OCI-LY1 (cell line): ENCODE data around the gene FAM210B.
A peak's percentile ranks its signal among the peaks of the same experiment; 100 is the strongest.
"Not testable (repeated sequence)": the region's sequence is repeated elsewhere in the genome, so short reads cannot be mapped to it uniquely, and the experiment has no call there.

Source experiments
- H2AFZ ChIP-seq: fragments of 200-600 bp; sonication (generic), shearing (Covaris generic); 2 replicates; pipeline ENCODE4 v1.6.0; 2014; ENCODE audit warnings: antibody characterized with exemption, mild to moderate bottlenecking, low read length
- H3F3A ChIP-seq: fragments of 200-600 bp; sonication (generic), shearing (Covaris generic); 2 replicates; pipeline ENCODE4 v1.6.0; 2014; ENCODE audit warnings: mild to moderate bottlenecking, antibody characterized with exemption, low read length, moderate library complexity; ENCODE audit not compliant: insufficient read depth
- H3K27ac ChIP-seq: fragments of 200-600 bp; sonication (generic); 2 replicates; pipeline ENCODE4 v1.5.1; 2014; ENCODE audit warnings: low read length, mixed run types, mild to moderate bottlenecking, low read depth; ENCODE audit not compliant: poor library complexity, severe bottlenecking
- H3K27me3 ChIP-seq: fragments of 200-600 bp; sonication (generic); 2 replicates; pipeline ENCODE4 v1.6.0; 2014; ENCODE audit warnings: antibody characterized with exemption, mild to moderate bottlenecking, low read length, moderate library complexity; ENCODE audit not compliant: insufficient read depth
- H3K36me3 ChIP-seq: fragments of 200-600 bp; sonication (generic); 2 replicates; pipeline ENCODE4 v1.6.1; 2014; ENCODE audit warnings: mild to moderate bottlenecking, antibody characterized with exemption, low read length, moderate library complexity, mixed read lengths; ENCODE audit not compliant: insufficient read depth
- H3K4me1 ChIP-seq: fragments of 200-600 bp; sonication (generic); 2 replicates; pipeline ENCODE4 v1.5.1; 2014; ENCODE audit warnings: mild to moderate bottlenecking, low read length, moderate library complexity; ENCODE audit not compliant: insufficient read depth, severe bottlenecking
- H3K4me2 ChIP-seq: fragments of 200-600 bp; sonication (generic), shearing (Covaris generic); 2 replicates; pipeline ENCODE4 v1.6.1; 2014; ENCODE audit warnings: low read length
- H3K4me3 ChIP-seq: fragments of 200-600 bp; sonication (generic); 2 replicates; pipeline ENCODE4 v1.5.1; 2014; ENCODE audit warnings: low read length, low read depth, mild to moderate bottlenecking, mixed read lengths; ENCODE audit not compliant: poor library complexity, severe bottlenecking
- H3K79me2 ChIP-seq: fragments of 200-600 bp; shearing (Covaris generic); 2 replicates; pipeline ENCODE4 v1.6.1; 2016; ENCODE audit warnings: mixed run types, low read length, mixed read lengths; ENCODE audit not compliant: insufficient read depth
- H3K9ac ChIP-seq: fragments of 200-600 bp; sonication (generic), shearing (Covaris generic); 2 replicates; pipeline ENCODE4 v1.6.1; 2014; ENCODE audit warnings: mild to moderate bottlenecking, low read length, mixed read lengths
- H3K9me2 ChIP-seq: fragments of 200-600 bp; sonication (generic), shearing (Covaris generic); 2 replicates; pipeline ENCODE4 v1.6.1; 2014; ENCODE audit warnings: low read depth, mild to moderate bottlenecking, low read length, mixed read lengths
- H3K9me3 ChIP-seq: fragments of 200-600 bp; shearing (Covaris generic); 2 replicates; pipeline ENCODE4 v1.6.1; 2014; ENCODE audit warnings: low read length, mixed read lengths
- H4K20me1 ChIP-seq: fragments of 200-600 bp; sonication (generic), shearing (Covaris generic); 2 replicates; pipeline ENCODE4 v1.6.0; 2016; ENCODE audit warnings: mild to moderate bottlenecking, low read length; ENCODE audit not compliant: insufficient read depth
- EZH2 ChIP-seq: fragments of 200-600 bp; sonication (generic), shearing (Covaris generic); IDR thresholded peaks from 2 replicates; pipeline ENCODE4 v1.8.0; 2017; ENCODE audit warnings: borderline replicate concordance, mixed run types, mild to moderate bottlenecking, antibody characterized with exemption, low read length, moderate library complexity, mixed read lengths
- TF ChIP-seq, protein P1 (sequence below): fragments of 200-600 bp; sonication (generic), shearing (Covaris generic); IDR thresholded peaks from 2 replicates; pipeline ENCODE4 v1.5.1; 2017; ENCODE audit warnings: mild to moderate bottlenecking, antibody characterized with exemption, low read length, moderate library complexity, mixed read lengths

The FAM210B gene

DNA sequence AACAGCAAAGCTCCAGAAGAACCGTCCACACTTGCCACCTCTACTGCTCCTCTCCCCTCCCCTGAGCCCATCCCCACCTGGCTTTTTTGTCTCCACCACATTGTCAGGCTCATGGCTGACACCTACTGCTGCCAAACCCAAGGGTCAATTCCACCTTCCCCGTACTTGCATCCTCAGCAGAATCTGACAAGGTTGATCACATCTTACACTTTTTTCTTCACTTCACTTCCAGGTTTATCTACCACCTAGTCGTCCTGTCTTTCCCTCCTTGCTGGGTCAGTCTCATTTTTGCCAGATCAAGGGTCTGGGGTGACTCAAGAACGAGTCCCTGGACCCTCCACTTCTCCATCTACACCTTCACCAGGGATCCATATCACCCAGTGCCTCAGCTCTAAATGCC, 30.1 kb downstream of the FAM210B start:
- no peaks in the 10 kb centered on the region for H3K9me3 ChIP-seq
- no peak overlapping the region for H3K4me3 ChIP-seq
- H2AFZ ChIP-seq: no peak overlapping the region
- H3K36me3 ChIP-seq: peaks cover 69% of the 10 kb centered on the region
- peaks cover 43% of the 10 kb centered on the region for H3K79me2 ChIP-seq
- no peak overlapping the region for H3K27ac ChIP-seq
- H3F3A ChIP-seq: no peaks in the 10 kb centered on the region
- H3K27me3 ChIP-seq: no peaks in the 10 kb centered on the region
- no peaks in the 10 kb centered on the region for H3K9me2 ChIP-seq
- H3K4me2 ChIP-seq: no peak overlapping the region
- no peak overlapping the region for H3K9ac ChIP-seq
- H3K4me1 ChIP-seq: peaks cover 21% of the 10 kb centered on the region
- H4K20me1 ChIP-seq: no peaks in the 10 kb centered on the region
- TF ChIP-seq, protein P1, sequence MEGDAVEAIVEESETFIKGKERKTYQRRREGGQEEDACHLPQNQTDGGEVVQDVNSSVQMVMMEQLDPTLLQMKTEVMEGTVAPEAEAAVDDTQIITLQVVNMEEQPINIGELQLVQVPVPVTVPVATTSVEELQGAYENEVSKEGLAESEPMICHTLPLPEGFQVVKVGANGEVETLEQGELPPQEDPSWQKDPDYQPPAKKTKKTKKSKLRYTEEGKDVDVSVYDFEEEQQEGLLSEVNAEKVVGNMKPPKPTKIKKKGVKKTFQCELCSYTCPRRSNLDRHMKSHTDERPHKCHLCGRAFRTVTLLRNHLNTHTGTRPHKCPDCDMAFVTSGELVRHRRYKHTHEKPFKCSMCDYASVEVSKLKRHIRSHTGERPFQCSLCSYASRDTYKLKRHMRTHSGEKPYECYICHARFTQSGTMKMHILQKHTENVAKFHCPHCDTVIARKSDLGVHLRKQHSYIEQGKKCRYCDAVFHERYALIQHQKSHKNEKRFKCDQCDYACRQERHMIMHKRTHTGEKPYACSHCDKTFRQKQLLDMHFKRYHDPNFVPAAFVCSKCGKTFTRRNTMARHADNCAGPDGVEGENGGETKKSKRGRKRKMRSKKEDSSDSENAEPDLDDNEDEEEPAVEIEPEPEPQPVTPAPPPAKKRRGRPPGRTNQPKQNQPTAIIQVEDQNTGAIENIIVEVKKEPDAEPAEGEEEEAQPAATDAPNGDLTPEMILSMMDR: no peak
- TF ChIP-seq EZH2: no peak

DNA sequence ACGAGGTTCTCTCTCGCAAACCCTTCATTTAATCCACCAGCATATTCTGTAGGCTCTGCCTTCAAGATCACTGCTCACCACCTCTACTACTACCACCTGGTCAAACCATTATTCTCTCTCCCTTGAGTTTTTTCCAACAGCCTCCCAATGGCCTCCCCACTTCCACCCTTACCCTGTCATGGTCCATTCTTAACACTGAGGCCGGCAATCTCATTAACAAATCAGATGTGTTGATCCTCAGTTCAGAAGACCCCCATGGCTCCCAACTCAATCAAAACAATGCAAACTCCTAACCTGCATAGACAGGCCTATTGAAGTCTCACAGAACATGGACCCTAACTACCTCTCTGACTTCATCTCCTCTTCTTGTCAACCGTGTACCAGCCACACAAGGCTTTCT, 31.0 kb downstream of the FAM210B start:
- Histone ChIP-seq H3K4me1 (peaks cover 29% of the 10 kb centered on the region), H3F3A (no peaks in the 10 kb centered on the region), H3K9me2 (no peaks in the 10 kb centered on the region), H2AFZ (no peak overlapping the region), H3K27ac (no peak overlapping the region), H3K27me3 (no peaks in the 10 kb centered on the region), H4K20me1 (no peaks in the 10 kb centered on the region), H3K4me3 (no peak overlapping the region), H3K4me2 (no peak overlapping the region; the same call in 1 of the 2 replicates), H3K9ac (no peak overlapping the region), H3K9me3 (no peaks in the 10 kb centered on the region), H3K79me2 (peaks cover 51% of the 10 kb centered on the region), H3K36me3 (peaks cover 64% of the 10 kb centered on the region)
- TF ChIP-seq EZH2: no peak
- TF ChIP-seq, protein P1: no peak

DNA sequence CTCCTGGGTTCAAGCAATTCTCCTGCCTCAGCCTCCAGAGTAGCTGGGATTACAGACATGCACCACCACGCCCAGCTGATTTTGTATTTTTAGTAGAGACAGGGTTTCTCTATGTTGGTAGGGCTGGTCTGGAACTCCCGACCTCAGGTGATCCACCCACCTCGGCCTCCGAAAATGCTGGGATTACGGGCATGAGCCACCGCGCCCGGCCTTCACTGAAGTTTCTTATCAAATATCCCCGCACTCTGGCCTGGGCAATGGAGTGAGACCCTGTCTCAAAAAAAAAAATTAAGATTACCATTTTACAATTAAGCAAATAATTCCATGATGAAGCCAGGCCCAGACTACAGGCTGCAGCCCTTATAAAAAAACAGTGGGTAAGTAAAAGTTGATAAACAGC, 31.6 kb downstream of the FAM210B start:
- H4K20me1 ChIP-seq, H3K27me3 ChIP-seq, H3K27ac ChIP-seq, H2AFZ ChIP-seq, H3F3A ChIP-seq, H3K9me2 ChIP-seq, H3K9me3 ChIP-seq: not testable (repeated sequence)
- H3K4me3 ChIP-seq: peak overlapping the region; percentile 94
- peaks cover 65% of the 10 kb centered on the region for H3K36me3 ChIP-seq
- peaks cover 53% of the 10 kb centered on the region for H3K79me2 ChIP-seq
- H3K9ac ChIP-seq: peak overlapping the region; percentile 95; the same call in 1 of the 2 replicates
- H3K4me1 ChIP-seq: peaks cover 29% of the 10 kb centered on the region
- peak overlapping the region; percentile 94 for H3K4me2 ChIP-seq

DNA sequence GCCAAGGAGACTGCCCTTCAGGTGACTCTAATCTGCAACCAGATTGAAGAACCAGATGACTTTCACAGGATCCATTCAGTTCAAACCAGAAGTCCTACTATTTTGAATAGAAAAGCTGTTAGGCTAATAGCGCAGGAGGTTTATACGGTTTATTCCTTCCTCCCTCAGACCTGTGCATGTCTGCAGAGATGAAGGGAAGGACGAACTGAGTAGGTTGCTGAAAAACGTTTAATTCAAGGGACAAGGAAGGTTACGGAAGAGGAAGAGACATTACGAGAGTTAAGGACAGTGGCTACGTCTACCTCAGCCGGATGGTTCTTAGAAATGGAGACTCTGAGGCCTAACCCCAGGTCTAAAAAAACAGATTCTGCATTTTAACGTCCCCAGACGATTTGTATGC, 32.3 kb downstream of the FAM210B start:
- peak overlapping the region; percentile 95 for H3K9ac ChIP-seq
- H3K4me1 ChIP-seq: peaks cover 29% of the 10 kb centered on the region
- H3K9me2 ChIP-seq: no peaks in the 10 kb centered on the region
- no peaks in the 10 kb centered on the region for H3K9me3 ChIP-seq
- no peaks in the 10 kb centered on the region for H3K27me3 ChIP-seq
- TF ChIP-seq, protein P1: no peak
- TF ChIP-seq EZH2: no peak
- peak overlapping the region; percentile 94 for H3K4me3 ChIP-seq
- peaks cover 65% of the 10 kb centered on the region for H3K36me3 ChIP-seq
- no peaks in the 10 kb centered on the region for H4K20me1 ChIP-seq
- peaks cover 53% of the 10 kb centered on the region for H3K79me2 ChIP-seq
- H3K27ac ChIP-seq: peak overlapping the region; percentile 88
- H2AFZ ChIP-seq: no peak overlapping the region
- H3F3A ChIP-seq: no peaks in the 10 kb centered on the region
- H3K4me2 ChIP-seq: peak overlapping the region; percentile 94
